Vagina (tissue), 2 donors: ENCODE measurements around the gene CCR9. TPM values are rescaled to one million over a fixed set of nuclear protein-coding genes. Genes with fewer than 3 reads are reported as not detected.
"Not testable (repeated sequence)": the region's sequence is repeated elsewhere in the genome, so short reads cannot be mapped to it uniquely, and the experiment has no call there.

ENCODE experiments used
- DNase-seq, 2 donors: peaks; one replicate each; pipeline ENCODE4 v3.0.0-alpha.2; 2017; ENCODE audit errors: extremely low spot score in 2 of 2
- H3K27ac ChIP-seq: fragments of 200-600 bp; sonication (generic); one replicate; pipeline ENCODE4 v1.5.1; 2019
- H3K27me3 ChIP-seq: fragments of 200-600 bp; sonication (generic); one replicate; pipeline ENCODE4 v1.5.1; 2019
- H3K36me3 ChIP-seq, 2 donors: fragments of 200-600 bp; sonication (generic); one replicate each; pipeline ENCODE4 v1.5.1; 2017 to 2019
- H3K4me1 ChIP-seq: fragments of 200-600 bp; sonication (generic); one replicate; pipeline ENCODE4 v1.5.1; 2019
- H3K4me3 ChIP-seq, 2 donors: fragments of 200-600 bp; sonication (generic); 1 replicate in 1 of 2; 2 replicates in 1 of 2; pipeline ENCODE4 v1.5.1; 2016 to 2019
- H3K9me3 ChIP-seq: fragments of 200-600 bp; sonication (generic); one replicate; pipeline ENCODE4 v1.5.1; 2019
- CTCF ChIP-seq, 3 experiments: fragments of 450-650 bp in 2 of 3; fragments of 200-600 bp in 1 of 3; sonication (generic) in 1 of 3; IDR thresholded peaks; one replicate each; pipeline ENCODE4 v1.5.1; 2017 to 2019; ENCODE audit warnings: antibody characterized with exemption in 3 of 3, mild to moderate bottlenecking in 2 of 3, moderate library complexity in 2 of 3
- POLR2A ChIP-seq, 2 donors: fragments of 450-650 bp; IDR thresholded peaks; one replicate each; pipeline ENCODE4 v1.6.1; 2017; ENCODE audit warnings: antibody characterized with exemption in 2 of 2, mild to moderate bottlenecking in 2 of 2, moderate library complexity in 2 of 2
- POLR2AphosphoS5 ChIP-seq, 2 donors: sonication (generic); formaldehyde crosslinking; IDR thresholded peaks; one replicate each; pipeline ENCODE4 v1.9.0; 2017; ENCODE audit warnings: antibody characterized with exemption in 2 of 2, mild to moderate bottlenecking in 2 of 2, low read depth in 1 of 2; ENCODE audit not compliant: insufficient read depth in 1 of 2
- intact Hi-C: fragments of 100-400 bp; cut with DNase I; formaldehyde crosslinking; loops from one replicate; pipeline ENCODE4 v1.15.1; 2023
- total RNA-seq: library from RNA; depleted of rRNA; stranded (reverse); fragments of >200 nt; gene quantifications from one replicate; pipeline ENCODE4 v1.2.3, GENCODE V29; 2016

The CCR9 gene
- total RNA-seq, 1 donor from 2014 or later = not detected

- no peak overlapping the region for H3K4me3 ChIP-seq
- H3K9me3 ChIP-seq = no peaks in the 10 kb centered on the region
- no peak for DNase-seq
- no peaks in the 10 kb centered on the region for H3K27me3 ChIP-seq
- intact Hi-C loops = no loop called here
- H3K36me3 ChIP-seq = no peaks in the 10 kb centered on the region
- peaks cover 19% of the 10 kb centered on the region for H3K4me1 ChIP-seq
- no peak overlapping the region for H3K27ac ChIP-seq
- TF ChIP-seq CTCF (IDR thresholded peaks at IDR 0.05) = no peak
These were observed 43.3 kb upstream of the CCR9 start for GRCh38 chr3:45842851-45843625.

GRCh38 chr3:45844616-45845015, 41.7 kb upstream of the CCR9 start:
- no peaks in the 10 kb centered on the region for H3K27me3 ChIP-seq
- intact Hi-C loops = no loop called here
- H3K4me3 ChIP-seq = no peak overlapping the region
- H3K36me3 ChIP-seq = no peaks in the 10 kb centered on the region
- no peak for DNase-seq
- peaks cover 19% of the 10 kb centered on the region for H3K4me1 ChIP-seq
- no peaks in the 10 kb centered on the region for H3K9me3 ChIP-seq
- TF ChIP-seq POLR2A (IDR thresholded peaks at IDR 0.05) (no peak), POLR2AphosphoS5 (IDR thresholded peaks at IDR 0.05; ENCODE audit: insufficient read depth in 1 of 2, low read depth in 1 of 2) (no peak), CTCF (IDR thresholded peaks at IDR 0.05) (no peak)
- H3K27ac ChIP-seq = no peak overlapping the region

- no peak overlapping the region for H3K27ac ChIP-seq
- DNase-seq = no peak
- no peak overlapping the region for H3K4me3 ChIP-seq
- intact Hi-C loops = no loop called here
- H3K27me3 ChIP-seq = no peaks in the 10 kb centered on the region
- no peaks in the 10 kb centered on the region for H3K36me3 ChIP-seq
- H3K9me3 ChIP-seq = no peaks in the 10 kb centered on the region
- H3K4me1 ChIP-seq = no peaks in the 10 kb centered on the region
- TF ChIP-seq POLR2AphosphoS5 (IDR thresholded peaks at IDR 0.05; ENCODE audit: insufficient read depth in 1 of 2, low read depth in 1 of 2) = no peak
- TF ChIP-seq POLR2A (IDR thresholded peaks at IDR 0.05) = no peak
These were observed 38.0 kb upstream of the CCR9 start for GRCh38 chr3:45848392-45848791.

- no peaks in the 10 kb centered on the region for H3K36me3 ChIP-seq
- no peak for TF ChIP-seq CTCF (IDR thresholded peaks at IDR 0.05)
- no peak for TF ChIP-seq POLR2AphosphoS5 (IDR thresholded peaks at IDR 0.05; ENCODE audit: insufficient read depth in 1 of 2, low read depth in 1 of 2)
- no peak for TF ChIP-seq POLR2A (IDR thresholded peaks at IDR 0.05)
These were observed 33.5 kb upstream of the CCR9 start for GRCh38 chr3:45852828-45853227.

GRCh38 chr3:45856323-45856722, 30.0 kb upstream of the CCR9 start:
- H3K4me3 ChIP-seq, H3K4me1 ChIP-seq, H3K36me3 ChIP-seq, H3K27me3 ChIP-seq, H3K9me3 ChIP-seq, H3K27ac ChIP-seq, DNase-seq, intact Hi-C loops: not testable (repeated sequence)

More at GRCh38 chr3:45852828-45853227, 33.5 kb upstream of the CCR9 start:
- intact Hi-C loops = no loop called here
- Histone ChIP-seq H3K9me3 (no peaks in the 10 kb centered on the region), H3K27ac (no peak overlapping the region), H3K4me1 (no peaks in the 10 kb centered on the region), H3K27me3 (no peaks in the 10 kb centered on the region), H3K4me3 (no peak overlapping the region)
- no peak for DNase-seq

GRCh38 chr3:45857024-45857423, 29.3 kb upstream of the CCR9 start:
- H3K36me3 ChIP-seq, intact Hi-C loops, H3K27me3 ChIP-seq, H3K9me3 ChIP-seq, H3K4me1 ChIP-seq, H3K4me3 ChIP-seq, H3K27ac ChIP-seq, DNase-seq: not testable (repeated sequence)
